A673 (cell line): ENCODE measurements around the gene SSX2. TPM values are rescaled to one million over a fixed set of nuclear protein-coding genes. Genes with fewer than 3 reads are reported as not detected.
"Not testable (repeated sequence)": the region's sequence is repeated elsewhere in the genome, so short reads cannot be mapped to it uniquely, and the experiment has no call there.

Source experiments
- BruUV-seq: library from RNA; stranded (reverse); fragments of 400-500 nt; replicated peaks from 2 replicates; lab custom pipeline; 2021; lab: Mats Ljungman, UMichigan
- CTCF ChIA-PET: fragments of 300-600 bp; sonication (Branson Sonifier 250); formaldehyde crosslinking; loops from one replicate; lab custom pipeline; 2022; ENCODE audit warnings: antibody characterized with exemption; lab: Charles Lee
- POLR2A ChIA-PET: fragments of 300-600 bp; sonication (Branson Sonifier 250); formaldehyde crosslinking; loops from one replicate; lab custom pipeline; 2022; ENCODE audit warnings: antibody characterized with exemption; ENCODE audit not compliant: low non-redundant PET; lab: Charles Lee
- DNase-seq: peaks from one replicate; pipeline ENCODE4 v3.0.0-alpha.2; 2015; ENCODE audit warnings: low spot score
- H3K27ac ChIP-seq: fragments of 200-600 bp; sonication (generic); 2 replicates; pipeline ENCODE4 v1.5.1; 2016; ENCODE audit warnings: mixed run types, low read depth, mild to moderate bottlenecking, mixed read lengths, antibody characterized with exemption, low read length; ENCODE audit not compliant: poor library complexity, severe bottlenecking
- H3K27me3 ChIP-seq: fragments of 200-600 bp; sonication (generic); replicated peaks from 2 replicates; pipeline ENCODE4 v1.6.1; 2017; ENCODE audit warnings: mixed run types, low read depth, mild to moderate bottlenecking, mixed read lengths, antibody characterized with exemption, low read length; ENCODE audit not compliant: insufficient read depth, poor library complexity
- H3K36me3 ChIP-seq: fragments of 200-600 bp; sonication (generic); 2 replicates; pipeline ENCODE4 v1.6.1; 2016; ENCODE audit warnings: mixed run types, mild to moderate bottlenecking, mixed read lengths, antibody characterized with exemption, low read length; ENCODE audit not compliant: insufficient read depth, poor library complexity, severe bottlenecking
- H3K4me1 ChIP-seq: fragments of 200-600 bp; sonication (generic); 2 replicates; pipeline ENCODE4 v1.6.1; 2017; ENCODE audit warnings: mixed run types, mild to moderate bottlenecking, mixed read lengths, antibody characterized with exemption, low read length; ENCODE audit not compliant: insufficient read depth, poor library complexity, severe bottlenecking
- H3K4me3 ChIP-seq: fragments of 200-600 bp; sonication (generic); 2 replicates; pipeline ENCODE4 v1.5.1; 2016; ENCODE audit warnings: low read depth, mixed run types, mild to moderate bottlenecking, mixed read lengths, low read length; ENCODE audit not compliant: poor library complexity, severe bottlenecking
- H3K9me3 ChIP-seq: fragments of 200-600 bp; sonication (generic); 2 replicates; pipeline ENCODE4 v1.6.1; 2016; ENCODE audit warnings: mixed run types, low read depth, mild to moderate bottlenecking, mixed read lengths, antibody characterized with exemption, low read length; ENCODE audit not compliant: poor library complexity, severe bottlenecking
- intact Hi-C: fragments of 100-400 bp; cut with micrococcal nuclease; formaldehyde crosslinking; loops from one replicate; pipeline ENCODE4 v1.10.0; 2022; ENCODE audit not compliant: unreplicated experiment
- total RNA-seq: library from RNA; stranded (reverse); gene quantifications from 2 replicates; pipeline ENCODE4 v1.2.3, GENCODE V29; 2021

SSX2 gene
- total RNA-seq, 1 experiment from 2014 or later, result 0.88 TPM

DNA sequence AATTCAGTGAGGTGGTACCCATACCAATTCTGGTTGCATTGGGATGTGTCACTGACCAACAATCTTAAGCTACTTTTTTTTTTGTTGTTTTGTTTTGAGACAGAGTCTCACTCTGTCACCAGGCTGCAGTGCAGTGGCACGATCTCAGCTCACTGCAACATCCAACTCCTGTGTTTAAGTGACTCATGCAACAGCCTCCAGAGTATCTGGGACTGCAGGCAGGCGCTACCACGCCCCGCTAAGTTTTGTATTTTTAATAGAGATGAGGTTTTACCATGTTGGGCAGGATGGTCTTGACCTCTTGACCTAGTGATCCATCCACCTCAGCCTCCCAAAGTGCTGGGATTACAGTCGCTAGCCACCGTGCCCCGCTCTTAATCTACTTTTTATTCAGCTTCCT, 58.0 kb downstream of the SSX2 start:
- peaks cover 13% of the 10 kb centered on the region for H3K4me1 ChIP-seq
- DNase-seq, intact Hi-C loops, H3K27ac ChIP-seq, H3K36me3 ChIP-seq, H3K9me3 ChIP-seq, H3K4me3 ChIP-seq, BruUV-seq, H3K27me3 ChIP-seq, CTCF ChIA-PET, POLR2A ChIA-PET: not testable (repeated sequence)

Other genes starting within 250 kb of the SSX2 start
- 36.9 and 52.5 TPM in 2 replicates for gene XAGE1A, start 211.4 kb downstream of the SSX2 start, total RNA-seq
- gene XAGE1B, start 190.1 kb downstream of the SSX2 start, total RNA-seq, result 77.5 and 114 TPM in 2 replicates
- 2.2 and 2.8 TPM in 2 replicates for gene SSX7, start 52.3 kb downstream of the SSX2 start, total RNA-seq
- gene SSX2B, start 44.1 kb upstream of the SSX2 start, total RNA-seq, result 0.37 and 1.6 TPM in 2 replicates
- gene SPANXN5, start 90.2 kb upstream of the SSX2 start, total RNA-seq, result not detected in 2 replicates
- gene XAGE5, start 104.1 kb upstream of the SSX2 start, total RNA-seq, result not detected in 2 replicates
- gene XAGE3, start 160.9 kb upstream of the SSX2 start, total RNA-seq, result not detected in 2 replicates
- 18.3 and 21.8 TPM in 2 replicates for gene FAM156B, start 190.2 kb upstream of the SSX2 start, total RNA-seq